GM12872 (cell line): ENCODE data around the gene RAB36.

Experiments
- CTCF ChIP-seq: IDR thresholded peaks from 3 replicates; pipeline ENCODE4 v1.5.1; 2011; ENCODE audit warnings: low read depth, mild to moderate bottlenecking, low read length, moderate library complexity; ENCODE audit not compliant: insufficient read depth

Gene RAB36

GRCh38 chr22:23180301-23180892 lies 35.1 kb downstream of the RAB36 start, which contains the start of gene BCR:
BCR (plus strand) TSS chr22:23180509; CDS start chr22:23180961, 452 bp downstream.
- 0 out of 3 replicates have a peak, but pooled peaks have one; percentile 6 for TF ChIP-seq CTCF

- TF ChIP-seq CTCF: no peak
Observed at GRCh38 chr22:23180893-23181720, 35.8 kb downstream of the RAB36 start.

- TF ChIP-seq CTCF: no peak
Observed at GRCh38 chr22:23181721-23182308, 36.5 kb downstream of the RAB36 start.

GRCh38 chr22:23182309-23183060 lies 37.2 kb downstream of the RAB36 start:
- TF ChIP-seq CTCF: no peak

- no peak for TF ChIP-seq CTCF
Observed at GRCh38 chr22:23183061-23183698, 37.9 kb downstream of the RAB36 start.

- TF ChIP-seq CTCF: no peak
Observed at GRCh38 chr22:23184100-23184763, 39.0 kb downstream of the RAB36 start.
